Nephron progenitor cell (in vitro differentiated cells): ENCODE measurements around the gene NFE2L1.
"Not testable (repeated sequence)": the region's sequence is repeated elsewhere in the genome, so short reads cannot be mapped to it uniquely, and the experiment has no call there.

Experiments used
- DNase-seq: peaks from one replicate; pipeline ENCODE4 v3.0.0; 2021
- H3K27ac Mint-ChIP-seq: 2 replicates; pipeline ENCODE4 v1.8.0; 2021; ENCODE audit warnings: mild to moderate bottlenecking, moderate library complexity, mixed read lengths
- H3K27me3 Mint-ChIP-seq: 2 replicates; pipeline ENCODE4 v1.8.0; 2021; ENCODE audit warnings: mild to moderate bottlenecking, low read depth, mixed read lengths; ENCODE audit not compliant: poor library complexity
- H3K36me3 Mint-ChIP-seq: 2 replicates; pipeline ENCODE4 v1.8.0; 2021; ENCODE audit warnings: low read depth, mixed read lengths
- H3K4me1 Mint-ChIP-seq: 2 replicates; pipeline ENCODE4 v1.8.0; 2021; ENCODE audit warnings: mixed read lengths
- H3K4me3 Mint-ChIP-seq: 2 replicates; pipeline ENCODE4 v1.8.0; 2021; ENCODE audit warnings: mild to moderate bottlenecking, moderate library complexity, mixed read lengths
- H3K9me3 Mint-ChIP-seq: 2 replicates; pipeline ENCODE4 v1.8.0; 2021; ENCODE audit warnings: mild to moderate bottlenecking, moderate library complexity, mixed read lengths
- TF ChIP-seq, protein P1 (sequence below): fragments of 200-600 bp; sonication (generic); IDR thresholded peaks from 2 replicates; pipeline ENCODE4 v1.5.0; 2021; ENCODE audit warnings: antibody characterized with exemption

NFE2L1 gene

DNA sequence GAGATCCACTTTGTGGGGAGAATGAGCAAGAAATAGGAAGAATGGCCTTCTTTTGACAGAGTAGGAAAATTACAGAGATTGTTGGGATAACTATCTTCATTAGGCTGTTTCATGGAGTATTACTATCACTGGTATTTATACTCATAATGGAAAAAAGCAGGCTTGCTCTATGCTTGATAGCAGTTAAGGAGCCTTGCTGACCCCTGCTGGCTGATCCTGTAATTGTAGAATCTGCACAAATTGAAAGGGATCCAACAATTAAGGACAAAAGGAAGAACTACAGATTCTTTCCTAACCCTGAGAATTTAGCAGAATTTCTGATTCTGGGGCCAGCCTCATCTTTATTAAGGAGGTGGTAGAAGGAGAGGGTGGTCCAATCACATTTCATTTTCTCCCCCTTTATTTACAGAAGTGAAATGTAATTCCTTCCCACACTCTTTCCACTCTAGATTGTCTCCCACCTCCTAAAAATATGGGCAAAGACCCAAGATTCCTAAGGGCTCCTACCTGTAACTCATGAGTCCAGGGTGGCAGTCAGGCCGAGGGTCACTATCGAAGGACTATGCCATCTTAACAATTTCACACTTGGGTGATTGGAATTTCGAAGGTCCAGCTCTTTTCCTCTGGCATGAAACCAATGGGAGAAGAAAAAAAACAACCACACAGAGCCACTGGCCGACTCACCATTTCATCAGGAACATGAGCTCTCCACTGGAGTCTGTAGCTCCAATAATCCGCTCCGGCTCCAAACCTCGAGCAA lies 26.3 kb downstream of the NFE2L1 start:
- Mint-ChIP-seq H3K27ac (peak overlapping the region; percentile 88), H3K4me3 (no peak overlapping the region), H3K36me3 (peaks cover 48% of the 10 kb centered on the region), H3K27me3 (peaks cover 3% of the 10 kb centered on the region), H3K4me1 (peaks cover 9% of the 10 kb centered on the region), H3K9me3 (no peaks in the 10 kb centered on the region)
- TF ChIP-seq, protein P1, sequence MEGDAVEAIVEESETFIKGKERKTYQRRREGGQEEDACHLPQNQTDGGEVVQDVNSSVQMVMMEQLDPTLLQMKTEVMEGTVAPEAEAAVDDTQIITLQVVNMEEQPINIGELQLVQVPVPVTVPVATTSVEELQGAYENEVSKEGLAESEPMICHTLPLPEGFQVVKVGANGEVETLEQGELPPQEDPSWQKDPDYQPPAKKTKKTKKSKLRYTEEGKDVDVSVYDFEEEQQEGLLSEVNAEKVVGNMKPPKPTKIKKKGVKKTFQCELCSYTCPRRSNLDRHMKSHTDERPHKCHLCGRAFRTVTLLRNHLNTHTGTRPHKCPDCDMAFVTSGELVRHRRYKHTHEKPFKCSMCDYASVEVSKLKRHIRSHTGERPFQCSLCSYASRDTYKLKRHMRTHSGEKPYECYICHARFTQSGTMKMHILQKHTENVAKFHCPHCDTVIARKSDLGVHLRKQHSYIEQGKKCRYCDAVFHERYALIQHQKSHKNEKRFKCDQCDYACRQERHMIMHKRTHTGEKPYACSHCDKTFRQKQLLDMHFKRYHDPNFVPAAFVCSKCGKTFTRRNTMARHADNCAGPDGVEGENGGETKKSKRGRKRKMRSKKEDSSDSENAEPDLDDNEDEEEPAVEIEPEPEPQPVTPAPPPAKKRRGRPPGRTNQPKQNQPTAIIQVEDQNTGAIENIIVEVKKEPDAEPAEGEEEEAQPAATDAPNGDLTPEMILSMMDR, result peak; percentile 78
- peak; percentile 75 for DNase-seq

DNA sequence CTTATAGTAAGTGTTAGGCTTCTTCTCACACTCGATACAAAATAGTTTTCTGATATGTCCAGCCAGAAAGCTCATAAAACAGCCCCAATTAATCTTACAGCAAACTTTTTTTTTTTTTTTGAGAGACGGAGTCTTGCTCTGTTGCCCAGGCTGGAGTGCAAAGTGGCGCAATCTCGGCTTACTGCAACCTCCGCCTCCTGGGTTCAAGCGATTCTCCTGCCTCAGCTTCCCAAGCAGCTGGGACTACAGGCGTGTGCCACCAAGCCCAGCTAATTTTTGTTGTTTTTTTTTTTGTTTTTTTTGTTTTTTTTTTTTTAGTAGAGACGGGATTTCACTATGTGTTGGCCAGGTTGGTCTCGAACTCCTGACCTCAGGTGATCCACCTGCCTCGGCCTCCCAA lies 29.0 kb downstream of the NFE2L1 start:
- not testable (repeated sequence) for H3K4me3 Mint-ChIP-seq, H3K9me3 Mint-ChIP-seq, DNase-seq, H3K27me3 Mint-ChIP-seq, H3K4me1 Mint-ChIP-seq
- H3K27ac Mint-ChIP-seq, result peak overlapping the region; percentile 27
- peaks cover 38% of the 10 kb centered on the region for H3K36me3 Mint-ChIP-seq

DNA sequence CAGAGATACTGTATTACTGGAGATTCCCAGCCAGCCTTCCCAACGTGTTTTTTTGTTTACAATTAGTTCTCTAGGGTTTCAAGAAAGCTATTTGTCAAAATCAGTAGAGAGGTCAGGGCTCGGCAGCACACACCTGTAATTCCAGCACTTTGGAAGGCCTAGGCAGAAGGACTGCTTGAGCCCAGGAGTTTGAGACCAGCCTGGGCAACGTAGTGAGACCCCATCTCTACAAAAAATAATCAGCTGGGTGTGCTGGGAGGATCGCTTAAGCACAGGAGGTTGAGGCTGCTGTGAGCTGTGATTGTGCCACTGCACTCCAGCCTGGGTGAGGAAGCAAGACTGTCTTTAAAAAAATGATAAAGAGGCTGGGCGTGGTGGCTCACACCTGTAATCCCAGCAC lies 33.7 kb downstream of the NFE2L1 start:
- Mint-ChIP-seq H3K27me3 (no peaks in the 10 kb centered on the region), H3K4me3 (no peak overlapping the region), H3K27ac (peak overlapping the region; percentile 80), H3K9me3 (no peaks in the 10 kb centered on the region), H3K4me1 (peaks cover 15% of the 10 kb centered on the region), H3K36me3 (peaks cover 21% of the 10 kb centered on the region)
- TF ChIP-seq, protein P1, result no peak
- DNase-seq, result no peak

DNA sequence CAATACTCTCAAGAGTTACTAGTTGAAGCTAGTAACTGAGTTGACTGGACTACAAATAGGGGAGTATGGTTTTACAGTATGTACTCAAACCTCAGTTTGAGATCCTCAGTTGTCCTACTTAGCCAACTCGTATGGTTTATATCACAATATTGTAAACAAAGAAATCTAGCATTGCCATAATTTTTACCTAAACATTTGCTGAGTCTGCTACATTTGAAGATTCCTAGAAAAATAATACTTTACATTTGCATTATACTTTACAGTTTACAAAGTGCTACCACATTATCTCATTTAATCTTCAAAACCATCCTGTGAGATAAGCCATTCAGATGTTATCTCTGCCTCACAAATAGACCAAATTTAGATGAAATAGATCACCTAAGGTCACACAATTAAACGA lies 36.8 kb downstream of the NFE2L1 start:
- no peaks in the 10 kb centered on the region for H3K27me3 Mint-ChIP-seq
- H3K36me3 Mint-ChIP-seq, result peaks cover 32% of the 10 kb centered on the region
- TF ChIP-seq, protein P1, result no peak
- no peak overlapping the region for H3K4me3 Mint-ChIP-seq
- no peak overlapping the region for H3K27ac Mint-ChIP-seq
- H3K4me1 Mint-ChIP-seq, result peaks cover 15% of the 10 kb centered on the region
- no peaks in the 10 kb centered on the region for H3K9me3 Mint-ChIP-seq
- no peak for DNase-seq

DNA sequence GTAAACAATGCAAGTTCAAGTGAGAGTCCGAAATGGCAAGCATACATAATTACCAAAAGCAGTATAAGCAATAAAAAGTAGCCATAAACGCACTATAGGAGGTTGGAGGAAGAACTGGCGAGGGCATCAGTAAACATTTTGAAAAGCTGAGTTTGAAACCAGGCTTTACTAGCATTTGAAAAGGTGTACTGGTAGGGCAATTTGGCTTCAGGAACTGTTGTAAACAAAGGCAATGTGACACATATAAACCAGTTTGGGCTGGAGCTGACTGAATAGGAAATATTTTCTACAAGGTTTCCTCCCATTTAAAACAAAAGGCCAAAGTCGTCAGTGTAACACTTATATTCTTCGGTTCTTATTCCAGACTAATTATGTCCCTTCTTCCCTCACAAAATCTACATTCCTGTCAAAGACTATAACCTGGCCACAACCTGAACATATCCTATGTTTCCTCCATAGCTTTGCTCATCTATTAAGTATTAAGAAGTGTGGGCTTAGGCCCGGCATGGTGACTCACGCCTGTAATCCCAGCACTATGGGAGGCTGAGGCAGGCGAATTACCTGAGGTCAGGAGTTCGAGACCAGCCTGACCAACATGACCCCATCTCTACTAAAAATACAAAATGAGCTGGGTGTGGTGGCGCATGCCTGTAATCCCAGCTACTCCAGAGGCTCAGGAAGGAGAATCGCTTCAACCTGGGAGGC lies 45.3 kb downstream of the NFE2L1 start:
- H3K4me3 Mint-ChIP-seq, result no peak overlapping the region
- H3K27me3 Mint-ChIP-seq, result no peaks in the 10 kb centered on the region
- TF ChIP-seq, protein P1, result no peak
- H3K27ac Mint-ChIP-seq, result peak overlapping the region; percentile 51
- peaks cover 60% of the 10 kb centered on the region for H3K36me3 Mint-ChIP-seq
- no peaks in the 10 kb centered on the region for H3K9me3 Mint-ChIP-seq
- peaks cover 12% of the 10 kb centered on the region for H3K4me1 Mint-ChIP-seq
- DNase-seq, result no peak

DNA sequence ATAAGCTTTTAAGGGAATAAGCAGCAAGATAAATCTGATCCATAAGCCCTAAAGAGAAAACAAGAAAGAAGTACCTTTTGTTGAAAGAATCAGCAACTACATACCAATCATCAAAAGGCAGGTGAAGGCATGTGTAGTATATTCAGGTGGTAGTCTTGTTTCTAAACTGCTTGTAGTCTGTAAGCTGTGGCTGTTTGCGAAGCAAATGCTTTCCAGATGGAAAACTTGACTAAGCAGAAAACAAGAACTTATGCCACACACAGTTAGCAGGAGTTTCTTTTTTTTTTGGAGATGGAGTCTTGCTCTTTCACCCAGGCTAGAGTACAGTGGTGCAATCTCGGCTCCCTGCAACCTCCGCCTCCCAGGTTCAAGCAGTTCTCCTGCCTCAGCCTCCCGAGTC lies 47.5 kb downstream of the NFE2L1 start:
- Mint-ChIP-seq H3K27me3 (no peaks in the 10 kb centered on the region), H3K36me3 (peaks cover 59% of the 10 kb centered on the region), H3K4me3 (no peak overlapping the region), H3K9me3 (no peaks in the 10 kb centered on the region), H3K4me1 (peaks cover 24% of the 10 kb centered on the region), H3K27ac (peak overlapping the region; percentile 68)
- TF ChIP-seq, protein P1, result no peak
- DNase-seq, result no peak
